ENCODE measurements around the gene PCSK7.

- TF ChIP-seq CREM (IDR thresholded peaks at IDR 0.05; ENCODE audit: low read depth) (no peak), CTCF (IDR thresholded peaks at IDR 0.05 in 2 of 3, conservative IDR thresholded peaks at IDR 0.05 in 1 of 3; ENCODE audit: control insufficient read depth in 2 of 3, extremely low read depth in 1 of 3, insufficient read depth in 1 of 3, low read depth in 3 of 3, low read length in 3 of 3) (no peak), BHLHE40 (IDR thresholded peaks at IDR 0.05; ENCODE audit: borderline replicate concordance in 1 of 2, low read depth in 2 of 2, low read length in 1 of 2) (no peak), ATF7 (IDR thresholded peaks at IDR 0.05; ENCODE audit: low read depth) (no peak), CEBPB (IDR thresholded peaks at IDR 0.05; ENCODE audit: borderline replicate concordance in 1 of 2, low read depth in 2 of 2, low read length in 2 of 2) (no peak), TAF1 (IDR thresholded peaks at IDR 0.05; ENCODE audit: borderline replicate concordance, low read depth, low read length) (no peak), RAD21 (IDR thresholded peaks at IDR 0.05; ENCODE audit: insufficient read depth, low read depth, low read length) (no peak), SPI1 (IDR thresholded peaks at IDR 0.05; ENCODE audit: borderline replicate concordance, insufficient read depth, low read depth, low read length) (no peak), CHD2 (IDR thresholded peaks at IDR 0.05; ENCODE audit: borderline replicate concordance, low read depth, low read length) (no peak), FOS (IDR thresholded peaks at IDR 0.05; ENCODE audit: borderline replicate concordance, extremely low read depth, insufficient read length) (no peak)
- TF ChIP-seq, protein P1, sequence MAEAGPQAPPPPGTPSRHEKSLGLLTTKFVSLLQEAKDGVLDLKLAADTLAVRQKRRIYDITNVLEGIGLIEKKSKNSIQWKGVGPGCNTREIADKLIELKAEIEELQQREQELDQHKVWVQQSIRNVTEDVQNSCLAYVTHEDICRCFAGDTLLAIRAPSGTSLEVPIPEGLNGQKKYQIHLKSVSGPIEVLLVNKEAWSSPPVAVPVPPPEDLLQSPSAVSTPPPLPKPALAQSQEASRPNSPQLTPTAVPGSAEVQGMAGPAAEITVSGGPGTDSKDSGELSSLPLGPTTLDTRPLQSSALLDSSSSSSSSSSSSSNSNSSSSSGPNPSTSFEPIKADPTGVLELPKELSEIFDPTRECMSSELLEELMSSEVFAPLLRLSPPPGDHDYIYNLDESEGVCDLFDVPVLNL (IDR thresholded peaks at IDR 0.05; ENCODE audit: low read depth, low read length): no peak
Measured at GRCh38 chr11:117204283-117205080, 27.4 kb downstream of the PCSK7 start.

Measured in GM12878 (cell line).